ENCODE data around the gene FKBP1A. TPM values are rescaled to one million over a fixed set of nuclear protein-coding genes. Genes with fewer than 3 reads are reported as not detected.
"Not testable (repeated sequence)": the region's sequence is repeated elsewhere in the genome, so short reads cannot be mapped to it uniquely, and the experiment has no call there.

Gene FKBP1A
- total RNA-seq, 4 donors from 2014 or later, result 78.6 to 116 (median 86.8) TPM

DNA sequence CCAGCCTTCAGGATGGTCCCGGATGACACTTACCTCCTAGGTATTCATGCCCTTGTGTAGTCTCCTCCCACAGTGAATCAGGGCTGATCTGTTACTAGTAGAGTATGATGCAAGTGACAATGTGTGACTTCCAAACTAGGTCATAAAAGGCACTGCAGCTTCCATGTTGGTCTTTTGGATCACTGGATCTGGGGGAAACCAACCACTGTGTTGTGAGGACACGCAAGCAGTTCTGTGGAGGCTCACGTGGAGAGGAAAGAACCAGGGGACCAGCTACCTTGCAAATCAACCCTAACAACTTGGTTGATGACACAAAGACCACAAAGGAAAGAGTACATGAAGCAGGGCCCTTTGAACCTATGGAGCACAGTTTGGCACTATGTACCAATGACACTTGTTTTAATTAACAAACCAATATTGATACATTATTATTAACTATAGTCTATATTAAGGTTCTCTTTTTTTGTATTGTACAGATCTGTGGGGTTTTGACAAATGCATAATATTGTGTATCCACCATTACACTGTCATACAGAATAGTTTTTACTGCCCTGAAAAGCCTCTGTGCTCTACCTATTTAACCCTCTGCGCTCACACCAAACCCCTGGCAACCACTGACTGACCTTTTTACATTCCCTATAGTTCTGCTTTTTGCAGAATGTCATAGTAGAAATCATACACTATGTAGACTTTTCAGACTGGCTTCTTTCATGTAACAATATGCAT is 47.7 kb downstream of the FKBP1A start:
- no peaks in the 10 kb centered on the region for H3K27me3 ChIP-seq
- TF ChIP-seq EP300 (IDR thresholded peaks at IDR 0.05) (no peak), POLR2AphosphoS5 (IDR thresholded peaks at IDR 0.05) (no peak), POLR2A (IDR thresholded peaks at IDR 0.05) (no peak)
- TF ChIP-seq, protein P1, sequence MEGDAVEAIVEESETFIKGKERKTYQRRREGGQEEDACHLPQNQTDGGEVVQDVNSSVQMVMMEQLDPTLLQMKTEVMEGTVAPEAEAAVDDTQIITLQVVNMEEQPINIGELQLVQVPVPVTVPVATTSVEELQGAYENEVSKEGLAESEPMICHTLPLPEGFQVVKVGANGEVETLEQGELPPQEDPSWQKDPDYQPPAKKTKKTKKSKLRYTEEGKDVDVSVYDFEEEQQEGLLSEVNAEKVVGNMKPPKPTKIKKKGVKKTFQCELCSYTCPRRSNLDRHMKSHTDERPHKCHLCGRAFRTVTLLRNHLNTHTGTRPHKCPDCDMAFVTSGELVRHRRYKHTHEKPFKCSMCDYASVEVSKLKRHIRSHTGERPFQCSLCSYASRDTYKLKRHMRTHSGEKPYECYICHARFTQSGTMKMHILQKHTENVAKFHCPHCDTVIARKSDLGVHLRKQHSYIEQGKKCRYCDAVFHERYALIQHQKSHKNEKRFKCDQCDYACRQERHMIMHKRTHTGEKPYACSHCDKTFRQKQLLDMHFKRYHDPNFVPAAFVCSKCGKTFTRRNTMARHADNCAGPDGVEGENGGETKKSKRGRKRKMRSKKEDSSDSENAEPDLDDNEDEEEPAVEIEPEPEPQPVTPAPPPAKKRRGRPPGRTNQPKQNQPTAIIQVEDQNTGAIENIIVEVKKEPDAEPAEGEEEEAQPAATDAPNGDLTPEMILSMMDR (IDR thresholded peaks at IDR 0.05), result no peak
- H3K36me3 ChIP-seq, result no peaks in the 10 kb centered on the region
- no peaks in the 10 kb centered on the region for H3K9me3 ChIP-seq
- no peaks in the 10 kb centered on the region for H3K4me1 ChIP-seq
- 88 to 94% methylated on average over 3 to 4 of the region's 4 CpGs for WGBS, 2 donors (ENCODE audit: low coverage in 1 of 2)
- ATAC-seq, result no peak
- no peak overlapping the region for H3K27ac ChIP-seq
- no peak overlapping the region for H3K4me3 ChIP-seq

DNA sequence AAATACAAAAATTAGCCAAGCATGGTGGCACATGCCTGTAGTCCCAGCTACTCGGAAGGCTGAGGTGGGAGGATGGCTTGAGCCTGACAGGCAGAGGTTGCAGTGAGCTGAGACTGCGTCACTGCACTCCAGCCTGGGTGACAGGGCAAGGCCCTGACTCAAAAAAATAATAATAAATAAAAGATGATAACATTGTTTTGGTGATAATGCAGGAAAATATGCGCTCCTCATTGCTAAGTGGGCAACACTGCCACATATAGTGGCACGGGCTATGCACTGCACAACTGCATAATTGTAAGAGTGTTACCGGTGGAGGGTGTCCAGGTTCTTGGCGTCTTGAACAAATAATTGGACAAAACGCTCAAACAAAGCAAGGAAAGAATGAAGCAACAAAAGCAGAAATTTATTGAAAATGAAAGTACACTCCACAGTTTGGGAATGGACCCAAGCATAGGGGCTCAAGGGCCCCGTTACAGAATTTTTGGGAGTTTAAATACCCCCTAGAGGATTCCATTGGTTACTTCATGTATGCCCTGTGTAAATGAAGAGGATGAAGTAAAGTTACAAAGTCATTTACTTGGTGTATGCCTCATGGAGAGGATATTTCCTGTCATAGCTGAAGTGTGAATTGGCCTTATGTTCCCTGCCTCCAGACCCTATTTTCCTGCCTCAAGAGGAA is 49.3 kb downstream of the FKBP1A start:
- not testable (repeated sequence) for H3K27ac ChIP-seq, H3K9me3 ChIP-seq, ATAC-seq, H3K4me1 ChIP-seq, H3K36me3 ChIP-seq, H3K27me3 ChIP-seq, H3K4me3 ChIP-seq
- WGBS, 2 donors (ENCODE audit: low coverage in 1 of 2), result 78 to 95% methylated on average over 3 to 8 of the region's 8 CpGs

DNA sequence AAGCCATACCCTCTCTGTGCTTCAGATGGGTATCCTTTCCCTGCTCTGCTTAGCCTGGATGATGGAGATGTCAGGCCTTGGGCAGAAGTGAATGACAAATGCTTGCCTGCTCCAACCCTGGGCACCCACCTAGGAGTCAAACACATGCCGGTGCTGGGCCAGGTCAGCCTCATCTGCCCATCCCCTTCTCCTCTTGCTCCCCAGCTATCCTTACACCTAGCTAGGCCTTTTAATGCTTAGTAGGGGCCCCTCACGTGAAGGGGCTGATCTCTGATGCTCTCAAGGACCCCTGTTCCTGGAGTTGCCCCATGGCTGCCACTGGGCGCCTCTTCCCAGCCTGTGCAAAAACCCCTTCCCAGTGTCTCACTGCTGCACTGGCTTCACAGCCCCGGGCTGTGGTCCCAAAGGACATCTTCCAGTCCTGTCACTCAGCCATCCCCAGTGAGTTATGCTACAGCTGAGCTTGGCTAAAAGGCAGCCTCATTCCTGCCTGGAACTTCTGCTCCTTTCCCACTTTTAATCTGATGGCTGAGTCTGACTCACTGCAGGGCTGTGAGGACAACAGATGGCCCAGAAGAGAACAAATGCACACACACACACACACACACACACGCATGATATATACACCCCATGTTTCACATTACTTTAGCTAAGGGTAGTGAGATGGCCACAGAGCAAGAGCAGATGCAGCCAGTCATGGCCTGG is 51.1 kb downstream of the FKBP1A start:
- WGBS, 2 donors (ENCODE audit: low coverage in 1 of 2), result 90% methylated on average over 2 of the region's 5 CpGs; no CpG with 5 or more reads in 1 of the 2 donors
- no peaks in the 10 kb centered on the region for H3K27me3 ChIP-seq
- H3K4me1 ChIP-seq, result peaks cover 0 to 21% (median 12%) of the 10 kb centered on the region in 3 donors
- no peak overlapping the region for H3K4me3 ChIP-seq
- ATAC-seq, result no peak
- TF ChIP-seq POLR2AphosphoS5 (IDR thresholded peaks at IDR 0.05), result no peak
- TF ChIP-seq, protein P1 (IDR thresholded peaks at IDR 0.05), result no peak
- no peak for TF ChIP-seq EP300 (IDR thresholded peaks at IDR 0.05)
- TF ChIP-seq POLR2A (IDR thresholded peaks at IDR 0.05), result no peak
- H3K9me3 ChIP-seq, result no peaks in the 10 kb centered on the region
- no peaks in the 10 kb centered on the region for H3K36me3 ChIP-seq
- no peak overlapping the region for H3K27ac ChIP-seq

DNA sequence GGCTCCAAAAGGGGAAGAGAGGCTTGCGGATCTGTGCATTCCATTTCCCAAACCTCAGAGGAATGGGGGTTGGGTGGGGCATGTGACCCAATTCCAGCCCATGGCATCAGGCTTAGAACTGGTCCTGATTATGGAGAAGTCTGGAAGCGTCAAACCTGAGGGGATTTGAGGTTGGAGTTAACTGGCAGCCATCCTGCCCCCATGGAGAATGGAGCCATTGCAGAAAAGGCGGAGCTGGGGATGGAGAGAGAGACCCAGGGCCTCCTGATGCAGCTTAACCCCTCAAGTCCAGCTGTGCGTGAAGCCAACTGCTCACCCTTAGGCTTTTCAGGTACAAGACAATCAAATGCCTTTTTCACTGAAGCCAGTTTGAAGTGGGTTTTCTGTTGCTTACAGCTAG is 54.1 kb downstream of the FKBP1A start:
- H3K9me3 ChIP-seq, result no peaks in the 10 kb centered on the region
- WGBS, 2 donors (ENCODE audit: low coverage in 1 of 2), result 64 to 100% methylated on average over 2 of the region's 4 CpGs
- H3K27me3 ChIP-seq, result no peaks in the 10 kb centered on the region
- ATAC-seq, result no peak
- TF ChIP-seq, protein P1 (IDR thresholded peaks at IDR 0.05), result no peak
- TF ChIP-seq POLR2A (IDR thresholded peaks at IDR 0.05) (no peak), POLR2AphosphoS5 (IDR thresholded peaks at IDR 0.05) (no peak), EP300 (IDR thresholded peaks at IDR 0.05) (no peak)
- peaks cover 0 to 10% of the 10 kb centered on the region in 2 donors for H3K36me3 ChIP-seq
- no peak overlapping the region for H3K4me3 ChIP-seq
- H3K4me1 ChIP-seq, result peaks cover 0 to 28% (median 12%) of the 10 kb centered on the region in 3 donors
- H3K27ac ChIP-seq, result no peak overlapping the region

DNA sequence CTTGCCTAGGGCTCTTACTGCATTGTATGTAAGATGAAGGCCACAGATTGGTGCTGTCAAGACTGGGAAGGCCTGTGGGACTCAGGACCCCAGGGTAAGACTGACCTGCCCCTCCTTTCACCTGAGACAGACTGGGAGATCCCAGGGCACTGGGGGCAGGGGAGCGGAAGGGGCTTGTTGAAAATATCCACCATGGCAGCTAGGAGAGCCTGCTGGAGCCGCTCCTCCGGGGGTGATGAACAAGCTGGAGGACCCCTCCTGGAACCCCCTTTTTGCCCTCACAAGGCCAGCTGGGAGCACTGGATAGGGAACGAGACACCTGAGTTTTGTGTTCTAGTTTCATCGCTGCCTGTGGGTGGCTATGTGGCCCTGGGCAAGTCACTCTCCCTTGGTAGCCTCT is 54.8 kb downstream of the FKBP1A start:
- Histone ChIP-seq H3K4me3 (no peak overlapping the region), H3K36me3 (peaks cover 0 to 17% of the 10 kb centered on the region in 2 donors), H3K9me3 (no peaks in the 10 kb centered on the region), H3K27ac (peak overlapping the region in 3 of 4 donors; percentile 59 to 68 (median 64)), H3K27me3 (no peaks in the 10 kb centered on the region), H3K4me1 (peaks cover 0 to 28% (median 12%) of the 10 kb centered on the region in 3 donors)
- ATAC-seq, result no peak
- WGBS, 2 donors (ENCODE audit: low coverage in 1 of 2), result no CpG with 5 or more reads among the region's 5 CpGs
- TF ChIP-seq, protein P1 (IDR thresholded peaks at IDR 0.05), result no peak
- TF ChIP-seq EP300 (IDR thresholded peaks at IDR 0.05), result no peak
- no peak for TF ChIP-seq POLR2A (IDR thresholded peaks at IDR 0.05)
- TF ChIP-seq POLR2AphosphoS5 (IDR thresholded peaks at IDR 0.05), result no peak

Measured in gastroesophageal sphincter (tissue), 4 donors.